K562 (cell line): ENCODE measurements around the gene WTIP.

ENCODE experiments used
- CREM ChIP-seq: IDR thresholded peaks from 2 replicates; pipeline ENCODE4 v1.6.1; 2014; ENCODE audit warnings: antibody characterized with exemption, low read depth
- GABPB1 ChIP-seq: sonication (generic); formaldehyde crosslinking; IDR thresholded peaks from 2 replicates; pipeline ENCODE4 v1.8.0; 2022; ENCODE audit warnings: mild to moderate bottlenecking, missing genetic modification reagents
- MIER1 ChIP-seq: fragments of 450-650 bp; IDR thresholded peaks from 2 replicates; pipeline ENCODE4 v1.6.1; 2016; ENCODE audit warnings: antibody characterized with exemption, mild to moderate bottlenecking, low read depth
- PCBP2 ChIP-seq: fragments of 200-400 bp; formaldehyde crosslinking; IDR thresholded peaks from 2 replicates; pipeline ENCODE4 v1.6.1; 2018; ENCODE audit warnings: low read length, low read depth, mild to moderate bottlenecking, moderate library complexity; ENCODE audit not compliant: poor library complexity, severe bottlenecking
- POLR2AphosphoS5 ChIP-seq: IDR thresholded peaks from 2 replicates; pipeline ENCODE4 v1.6.1; 2011; ENCODE audit warnings: mild to moderate bottlenecking, low read depth, low read length, moderate library complexity; ENCODE audit not compliant: control insufficient read depth, insufficient read depth
- ZBED1 ChIP-seq: IDR thresholded peaks from 2 replicates; pipeline ENCODE4 v1.6.1; 2014
- ZHX1 ChIP-seq: fragments of 150-350 bp; conservative IDR thresholded peaks from 2 replicates; pipeline ENCODE4 v1.6.1; 2014; ENCODE audit warnings: low read length
- ZNF184 ChIP-seq: sonication (generic); formaldehyde crosslinking; IDR thresholded peaks from 2 replicates; pipeline ENCODE4 v1.5.0; 2020; ENCODE audit warnings: missing genetic modification reagents
- TF ChIP-seq, protein P1 (sequence below), 2 experiments: fragments of 450-650 bp in 1 of 2; IDR thresholded peaks; 2 replicates each; pipeline ENCODE4 v1.6.1; 2011 to 2017; ENCODE audit warnings: low read depth in 2 of 2, antibody characterized with exemption in 1 of 2, borderline replicate concordance in 1 of 2, low read length in 1 of 2, mild to moderate bottlenecking in 1 of 2, mixed read lengths in 1 of 2; ENCODE audit not compliant: control insufficient read depth in 1 of 2
- TF ChIP-seq, protein P2 (sequence below), 3 experiments: IDR thresholded peaks in 2 of 3; conservative IDR thresholded peaks in 1 of 3; 2 replicates each; pipeline ENCODE4 v1.5.1; 2011 to 2012; ENCODE audit warnings: low read length in 3 of 3, mild to moderate bottlenecking in 3 of 3, control low read depth in 2 of 3, improper control_type of control experiment in 1 of 3, inconsistent platforms in 1 of 3, low read depth in 1 of 3, mixed read lengths in 1 of 3, moderate library complexity in 1 of 3; ENCODE audit not compliant: insufficient read depth in 2 of 3

- TF ChIP-seq, protein P1, sequence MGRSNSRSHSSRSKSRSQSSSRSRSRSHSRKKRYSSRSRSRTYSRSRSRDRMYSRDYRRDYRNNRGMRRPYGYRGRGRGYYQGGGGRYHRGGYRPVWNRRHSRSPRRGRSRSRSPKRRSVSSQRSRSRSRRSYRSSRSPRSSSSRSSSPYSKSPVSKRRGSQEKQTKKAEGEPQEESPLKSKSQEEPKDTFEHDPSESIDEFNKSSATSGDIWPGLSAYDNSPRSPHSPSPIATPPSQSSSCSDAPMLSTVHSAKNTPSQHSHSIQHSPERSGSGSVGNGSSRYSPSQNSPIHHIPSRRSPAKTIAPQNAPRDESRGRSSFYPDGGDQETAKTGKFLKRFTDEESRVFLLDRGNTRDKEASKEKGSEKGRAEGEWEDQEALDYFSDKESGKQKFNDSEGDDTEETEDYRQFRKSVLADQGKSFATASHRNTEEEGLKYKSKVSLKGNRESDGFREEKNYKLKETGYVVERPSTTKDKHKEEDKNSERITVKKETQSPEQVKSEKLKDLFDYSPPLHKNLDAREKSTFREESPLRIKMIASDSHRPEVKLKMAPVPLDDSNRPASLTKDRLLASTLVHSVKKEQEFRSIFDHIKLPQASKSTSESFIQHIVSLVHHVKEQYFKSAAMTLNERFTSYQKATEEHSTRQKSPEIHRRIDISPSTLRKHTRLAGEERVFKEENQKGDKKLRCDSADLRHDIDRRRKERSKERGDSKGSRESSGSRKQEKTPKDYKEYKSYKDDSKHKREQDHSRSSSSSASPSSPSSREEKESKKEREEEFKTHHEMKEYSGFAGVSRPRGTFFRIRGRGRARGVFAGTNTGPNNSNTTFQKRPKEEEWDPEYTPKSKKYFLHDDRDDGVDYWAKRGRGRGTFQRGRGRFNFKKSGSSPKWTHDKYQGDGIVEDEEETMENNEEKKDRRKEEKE (IDR thresholded peaks at IDR 0.05; ENCODE audit: borderline replicate concordance in 1 of 2, control insufficient read depth in 1 of 2, low read depth in 2 of 2, low read length in 1 of 2) = no peak
- TF ChIP-seq, protein P2, sequence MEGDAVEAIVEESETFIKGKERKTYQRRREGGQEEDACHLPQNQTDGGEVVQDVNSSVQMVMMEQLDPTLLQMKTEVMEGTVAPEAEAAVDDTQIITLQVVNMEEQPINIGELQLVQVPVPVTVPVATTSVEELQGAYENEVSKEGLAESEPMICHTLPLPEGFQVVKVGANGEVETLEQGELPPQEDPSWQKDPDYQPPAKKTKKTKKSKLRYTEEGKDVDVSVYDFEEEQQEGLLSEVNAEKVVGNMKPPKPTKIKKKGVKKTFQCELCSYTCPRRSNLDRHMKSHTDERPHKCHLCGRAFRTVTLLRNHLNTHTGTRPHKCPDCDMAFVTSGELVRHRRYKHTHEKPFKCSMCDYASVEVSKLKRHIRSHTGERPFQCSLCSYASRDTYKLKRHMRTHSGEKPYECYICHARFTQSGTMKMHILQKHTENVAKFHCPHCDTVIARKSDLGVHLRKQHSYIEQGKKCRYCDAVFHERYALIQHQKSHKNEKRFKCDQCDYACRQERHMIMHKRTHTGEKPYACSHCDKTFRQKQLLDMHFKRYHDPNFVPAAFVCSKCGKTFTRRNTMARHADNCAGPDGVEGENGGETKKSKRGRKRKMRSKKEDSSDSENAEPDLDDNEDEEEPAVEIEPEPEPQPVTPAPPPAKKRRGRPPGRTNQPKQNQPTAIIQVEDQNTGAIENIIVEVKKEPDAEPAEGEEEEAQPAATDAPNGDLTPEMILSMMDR (IDR thresholded peaks at IDR 0.05 in 2 of 3, conservative IDR thresholded peaks at IDR 0.05 in 1 of 3; ENCODE audit: insufficient read depth in 2 of 3, low read depth in 1 of 3, low read length in 3 of 3) = no peak
- TF ChIP-seq MIER1 = no peak
- TF ChIP-seq PCBP2 = no peak
- TF ChIP-seq GABPB1 = no peak
- no peak for TF ChIP-seq ZBED1
- TF ChIP-seq ZHX1 = no peak
- no peak for TF ChIP-seq ZNF184 (CRISPR knock-in tag)
- no peak for TF ChIP-seq CREM
- no peak for TF ChIP-seq POLR2AphosphoS5
Measured at GRCh38 chr19:34508540-34508939, 27.0 kb downstream of the WTIP start.
